ENCODE results near the gene DYNLT5.
"Not testable (repeated sequence)": the region's sequence is repeated elsewhere in the genome, so short reads cannot be mapped to it uniquely, and the experiment has no call there.

DYNLT5 gene

DNA sequence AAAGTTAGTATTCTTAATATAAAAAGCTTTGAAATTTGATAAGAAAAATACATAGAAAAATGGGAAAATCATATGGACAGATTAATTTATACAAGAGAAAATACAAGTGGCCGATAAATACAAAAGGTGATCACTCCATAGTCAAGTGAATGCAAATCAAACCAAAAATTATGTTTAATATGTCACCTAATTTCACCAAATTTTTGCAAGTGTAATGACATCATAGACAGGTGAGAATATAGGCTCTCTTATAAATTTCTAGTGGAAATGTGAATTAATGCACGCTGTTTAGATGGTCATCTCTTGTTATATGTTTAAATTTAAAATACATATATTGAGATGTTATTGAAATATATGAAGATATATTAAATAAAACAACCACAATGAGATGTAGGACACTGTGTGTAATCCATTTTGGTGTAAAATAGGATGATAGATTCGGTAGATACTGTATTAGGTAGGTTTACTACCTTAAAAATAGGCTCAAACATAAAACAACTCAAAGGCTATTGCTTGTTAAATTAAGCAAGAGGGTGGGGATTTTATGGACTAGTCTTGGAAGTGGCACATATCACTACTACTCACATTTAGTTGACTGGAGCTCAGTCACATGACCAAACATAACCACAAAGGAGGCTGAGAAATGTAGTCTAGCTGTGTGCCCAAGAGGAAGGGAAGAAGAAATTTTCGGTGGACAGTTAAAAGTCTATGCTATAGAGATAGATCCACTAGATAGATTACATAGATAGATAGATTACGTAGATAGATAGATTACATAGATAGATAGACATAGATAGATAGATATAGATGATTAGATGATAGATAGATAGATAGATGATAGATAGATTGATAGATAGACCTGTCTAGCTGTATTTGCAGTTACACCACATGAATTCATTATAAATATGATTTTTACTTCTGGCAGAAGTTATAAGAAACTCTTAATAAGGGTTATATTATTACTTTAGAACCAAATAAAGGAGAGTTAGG, 39.7 kb downstream of the DYNLT5 start:
- DNase-seq, result no peak

DNA sequence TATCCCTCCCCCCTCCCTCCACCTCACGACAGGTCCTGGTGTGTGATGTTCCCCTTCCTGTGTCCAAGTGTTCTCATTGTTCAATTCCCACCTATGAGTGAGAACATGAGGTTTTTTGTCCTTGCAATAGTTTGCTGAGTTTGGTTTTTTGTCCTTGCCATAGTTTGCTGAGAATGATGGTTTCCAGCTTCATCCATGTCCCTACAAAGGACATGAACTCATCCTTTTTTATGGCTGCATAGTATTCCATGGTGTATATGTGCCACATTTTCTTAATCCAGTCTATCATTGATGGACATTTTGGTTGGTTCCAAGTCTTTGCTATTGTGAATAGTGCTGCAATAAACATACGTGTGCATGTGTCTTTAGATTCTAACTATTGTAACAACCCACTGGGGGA, 43.6 kb downstream of the DYNLT5 start:
- DNase-seq, result not testable (repeated sequence)

DNA sequence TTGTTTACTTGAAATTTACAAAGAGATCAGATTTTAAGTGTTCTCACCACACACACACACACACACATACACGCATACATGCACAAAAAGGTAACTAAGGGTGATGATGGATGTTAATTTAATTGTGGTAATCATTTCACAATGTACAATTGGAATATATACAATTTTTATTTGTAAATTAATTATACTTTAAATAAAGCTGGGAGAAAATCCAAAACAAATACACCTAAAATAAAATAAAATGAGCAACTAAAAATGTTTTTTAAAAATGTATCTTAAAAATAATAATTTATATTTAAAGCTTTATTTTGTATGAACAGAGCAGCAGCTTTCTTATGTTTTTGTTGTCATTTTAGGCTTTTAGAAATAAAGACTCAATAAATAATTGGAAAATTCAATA, 57.0 kb downstream of the DYNLT5 start:
- no peak for DNase-seq

DNA sequence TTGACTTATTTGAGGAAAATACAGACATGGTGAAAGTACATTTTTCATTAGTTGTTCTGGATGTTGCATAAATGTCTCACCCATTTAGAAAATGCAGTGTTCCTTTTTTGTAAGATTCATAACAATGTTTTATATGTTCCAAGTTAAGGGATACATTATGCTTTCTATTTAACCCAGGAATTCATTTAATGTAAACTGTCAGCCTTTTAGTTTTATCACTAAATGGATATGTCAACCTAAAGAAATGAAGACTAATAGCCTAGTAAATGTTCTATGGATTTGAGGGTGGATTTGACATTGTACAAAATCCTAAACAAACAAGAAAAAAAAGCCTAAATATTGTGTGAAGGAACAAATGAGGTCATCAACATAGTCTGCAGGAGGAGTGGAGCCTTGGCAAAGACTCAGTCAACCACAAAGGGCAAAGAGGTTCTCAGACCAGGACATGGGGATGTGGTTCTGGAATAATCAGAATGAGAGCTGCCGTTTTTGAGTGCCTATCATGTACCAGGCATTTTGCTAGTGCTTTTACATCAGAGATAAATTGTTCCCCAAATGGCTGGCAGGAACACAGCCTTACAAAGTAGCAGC, 57.6 kb downstream of the DYNLT5 start:
- no peak for DNase-seq

DNA sequence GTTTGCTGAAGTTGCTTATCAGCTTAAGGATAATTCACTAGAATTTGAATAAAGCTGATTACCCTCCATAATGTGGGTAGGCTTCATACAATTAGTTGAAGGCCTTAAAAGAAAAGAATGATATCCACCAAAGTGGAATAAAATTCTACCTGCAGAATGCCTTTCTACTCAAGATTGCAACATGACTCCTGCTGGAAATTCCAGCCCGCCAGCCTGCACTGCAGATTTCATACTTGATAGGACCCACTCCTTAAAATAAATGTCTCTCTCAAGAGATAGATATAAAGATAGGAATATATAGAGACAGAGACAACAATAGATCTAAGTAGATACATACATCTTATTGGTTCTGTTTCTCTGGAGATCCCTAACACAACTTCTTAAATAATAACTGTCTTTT, 72.5 kb downstream of the DYNLT5 start:
- DNase-seq, result no peak
